HG03460 (cell line): ENCODE results near the gene DCD.

Source experiments
- ATAC-seq: cut with Tn5 transposase; IDR thresholded peaks from one replicate; pipeline ENCODE4 v1.9.1; 2021; ENCODE audit not compliant: unreplicated experiment

The DCD gene

GRCh38 chr12:54608769-54609168 is 39.4 kb downstream of the DCD start:
- no peak for ATAC-seq

- ATAC-seq = no peak
Observed at GRCh38 chr12:54608156-54608555, 40.0 kb downstream of the DCD start.

GRCh38 chr12:54606556-54606955 is 41.6 kb downstream of the DCD start:
- ATAC-seq = no peak

GRCh38 chr12:54605138-54605970 is 42.8 kb downstream of the DCD start:
- no peak for ATAC-seq

- no peak for ATAC-seq
Observed at GRCh38 chr12:54604436-54604835, 43.7 kb downstream of the DCD start.

GRCh38 chr12:54603872-54604271 is 44.3 kb downstream of the DCD start:
- ATAC-seq = no peak

- ATAC-seq = peak; percentile 94
Observed at GRCh38 chr12:54603173-54603814, 44.9 kb downstream of the DCD start.

GRCh38 chr12:54602661-54603060 is 45.5 kb downstream of the DCD start:
- ATAC-seq = no peak

GRCh38 chr12:54601841-54602240 is 46.3 kb downstream of the DCD start:
- ATAC-seq = no peak

GRCh38 chr12:54598970-54599369 is 49.2 kb downstream of the DCD start:
- ATAC-seq = no peak

- ATAC-seq = no peak
Observed at GRCh38 chr12:54596526-54596946, 51.6 kb downstream of the DCD start.

GRCh38 chr12:54595471-54595870 is 52.7 kb downstream of the DCD start:
- no peak for ATAC-seq
